ENCODE results near the gene MGAT5. TPM values are rescaled to one million over a fixed set of nuclear protein-coding genes. Genes with fewer than 3 reads are reported as not detected.

MGAT5 gene
- total RNA-seq, 4 donors from 2014 or later = 47.4 to 56.4 (median 50.3) TPM

DNA sequence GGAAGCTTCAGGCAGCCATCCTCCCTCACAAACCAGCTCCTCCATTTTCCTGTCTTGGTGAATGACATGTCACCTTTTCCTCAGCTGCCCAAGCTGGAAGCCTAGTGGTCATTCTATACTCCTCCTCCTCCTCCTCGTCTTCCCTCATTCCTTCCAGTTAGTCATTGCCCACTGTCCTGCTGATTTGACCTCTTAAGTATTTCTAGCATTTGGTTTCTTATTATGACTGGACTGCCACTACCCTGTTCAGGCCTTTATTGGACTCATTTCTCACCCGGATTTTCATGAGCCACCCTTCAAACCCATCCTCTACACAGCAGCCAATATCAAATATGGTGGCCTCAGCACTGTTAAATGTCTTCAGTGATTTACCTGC, 21.9 kb upstream of the MGAT5 start:
- H3K27ac ChIP-seq (replicated peaks in 1 of 4) = no peak overlapping the region
- intact Hi-C loops (cut with DNase I) = no loop called here
- no peak overlapping the region for H3K4me3 ChIP-seq

DNA sequence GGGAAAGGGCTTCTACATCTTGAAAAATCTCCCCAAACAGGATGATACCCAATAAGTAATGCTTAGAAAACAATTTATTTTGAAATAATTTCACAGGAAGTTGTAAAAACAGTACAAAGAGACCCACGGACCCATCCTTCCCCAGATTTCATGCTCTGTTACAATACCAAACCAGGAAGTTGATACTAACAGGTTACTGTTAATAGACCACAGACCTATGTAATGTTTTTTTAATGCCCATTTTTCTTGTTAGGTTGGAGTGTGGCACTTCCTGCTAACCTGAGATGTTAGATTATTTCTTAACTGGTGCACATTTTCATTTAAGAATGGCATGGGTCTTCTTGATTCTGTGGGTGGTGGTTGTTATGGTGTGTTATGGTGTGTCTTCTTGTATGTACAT, 21.4 kb upstream of the MGAT5 start:
- Histone ChIP-seq H3K36me3 (no peaks in the 10 kb centered on the region), H3K27ac (replicated peaks in 1 of 4) (no peak overlapping the region), H3K4me1 (peaks cover 0 to 19% (median 0%) of the 10 kb centered on the region in 4 donors), H3K27me3 (no peaks in the 10 kb centered on the region), H3K4me3 (no peak overlapping the region), H3K9me3 (peaks cover 0 to 8% (median 3%) of the 10 kb centered on the region in 4 donors)
- intact Hi-C loops (cut with DNase I) = no loop called here
- WGBS = 64% methylated on average over 1 of the region's 1 CpG
- TF ChIP-seq, protein P1, sequence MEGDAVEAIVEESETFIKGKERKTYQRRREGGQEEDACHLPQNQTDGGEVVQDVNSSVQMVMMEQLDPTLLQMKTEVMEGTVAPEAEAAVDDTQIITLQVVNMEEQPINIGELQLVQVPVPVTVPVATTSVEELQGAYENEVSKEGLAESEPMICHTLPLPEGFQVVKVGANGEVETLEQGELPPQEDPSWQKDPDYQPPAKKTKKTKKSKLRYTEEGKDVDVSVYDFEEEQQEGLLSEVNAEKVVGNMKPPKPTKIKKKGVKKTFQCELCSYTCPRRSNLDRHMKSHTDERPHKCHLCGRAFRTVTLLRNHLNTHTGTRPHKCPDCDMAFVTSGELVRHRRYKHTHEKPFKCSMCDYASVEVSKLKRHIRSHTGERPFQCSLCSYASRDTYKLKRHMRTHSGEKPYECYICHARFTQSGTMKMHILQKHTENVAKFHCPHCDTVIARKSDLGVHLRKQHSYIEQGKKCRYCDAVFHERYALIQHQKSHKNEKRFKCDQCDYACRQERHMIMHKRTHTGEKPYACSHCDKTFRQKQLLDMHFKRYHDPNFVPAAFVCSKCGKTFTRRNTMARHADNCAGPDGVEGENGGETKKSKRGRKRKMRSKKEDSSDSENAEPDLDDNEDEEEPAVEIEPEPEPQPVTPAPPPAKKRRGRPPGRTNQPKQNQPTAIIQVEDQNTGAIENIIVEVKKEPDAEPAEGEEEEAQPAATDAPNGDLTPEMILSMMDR (IDR thresholded peaks at IDR 0.05) = no peak
- no peak for TF ChIP-seq EP300 (IDR thresholded peaks at IDR 0.05)
- no peak for DNase-seq (ENCODE audit: extremely low spot score)

More for the DNA sequence above, 21.9 kb upstream of the MGAT5 start:
- peaks cover 0 to 8% (median 3%) of the 10 kb centered on the region in 4 donors for H3K9me3 ChIP-seq
- no peak for DNase-seq (ENCODE audit: extremely low spot score)
- 83% methylated on average over 2 of the region's 2 CpGs for WGBS
- H3K4me1 ChIP-seq = peaks cover 0 to 19% (median 0%) of the 10 kb centered on the region in 4 donors
- no peaks in the 10 kb centered on the region for H3K27me3 ChIP-seq
- TF ChIP-seq POLR2A (IDR thresholded peaks at IDR 0.05; ENCODE audit: low read depth) (no peak), POLR2AphosphoS5 (IDR thresholded peaks at IDR 0.05) (no peak), EP300 (IDR thresholded peaks at IDR 0.05) (no peak)
- TF ChIP-seq, protein P1 (IDR thresholded peaks at IDR 0.05) = no peak
- H3K36me3 ChIP-seq = no peaks in the 10 kb centered on the region

DNA sequence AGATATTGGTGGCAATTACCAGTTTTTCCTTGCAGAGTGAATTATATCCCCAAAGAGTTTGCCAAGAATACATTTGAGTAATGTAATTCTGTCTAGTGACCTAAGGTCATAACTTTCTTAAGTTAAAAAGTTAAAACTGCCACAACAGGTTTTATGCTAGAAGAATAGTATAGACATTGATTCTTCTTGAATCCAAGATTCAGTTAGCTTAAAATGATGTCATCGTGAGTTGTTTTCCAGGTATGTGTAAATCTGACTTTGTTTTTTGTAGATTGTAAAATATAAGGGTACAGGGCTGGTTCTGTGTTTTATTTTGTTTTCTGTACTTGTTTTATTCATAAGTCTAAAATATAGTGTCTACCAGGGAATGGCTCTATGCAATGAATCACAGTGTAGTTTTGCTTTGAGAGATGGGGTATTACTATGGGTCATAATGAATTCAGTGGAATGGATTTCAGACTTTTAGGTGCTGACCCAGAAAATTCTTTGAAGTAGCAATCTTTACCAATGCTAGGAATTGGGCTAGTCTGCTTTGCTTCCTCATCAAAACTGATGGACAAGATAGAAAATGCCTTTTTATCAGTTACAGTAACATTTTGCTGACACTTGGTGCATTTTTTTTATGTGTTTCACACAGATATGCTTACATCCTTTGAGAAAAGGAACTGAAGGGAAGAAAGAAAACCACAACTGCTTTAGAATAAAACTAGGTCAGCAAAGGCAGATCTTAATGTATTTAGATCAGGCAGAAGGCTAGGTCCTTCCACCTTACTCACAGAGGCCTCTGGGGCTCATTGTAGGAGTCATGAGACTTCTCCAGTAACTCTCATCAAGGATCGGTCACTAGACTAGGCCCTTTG, 20.8 kb upstream of the MGAT5 start:
- intact Hi-C loops (cut with DNase I) = no loop called here
- no peak for DNase-seq (ENCODE audit: extremely low spot score)
- Histone ChIP-seq H3K4me1 (peaks cover 0 to 19% (median 0%) of the 10 kb centered on the region in 4 donors), H3K27ac (replicated peaks in 1 of 4) (no peak overlapping the region), H3K36me3 (no peaks in the 10 kb centered on the region), H3K4me3 (no peak overlapping the region), H3K27me3 (no peaks in the 10 kb centered on the region), H3K9me3 (peaks cover 0 to 6% (median 3%) of the 10 kb centered on the region in 4 donors)
- TF ChIP-seq POLR2A (IDR thresholded peaks at IDR 0.05; ENCODE audit: low read depth) (no peak), EP300 (IDR thresholded peaks at IDR 0.05) (no peak), POLR2AphosphoS5 (IDR thresholded peaks at IDR 0.05) (no peak)
- TF ChIP-seq, protein P1 (IDR thresholded peaks at IDR 0.05) = no peak
- WGBS = 91% methylated on average over 2 of the region's 2 CpGs

DNA sequence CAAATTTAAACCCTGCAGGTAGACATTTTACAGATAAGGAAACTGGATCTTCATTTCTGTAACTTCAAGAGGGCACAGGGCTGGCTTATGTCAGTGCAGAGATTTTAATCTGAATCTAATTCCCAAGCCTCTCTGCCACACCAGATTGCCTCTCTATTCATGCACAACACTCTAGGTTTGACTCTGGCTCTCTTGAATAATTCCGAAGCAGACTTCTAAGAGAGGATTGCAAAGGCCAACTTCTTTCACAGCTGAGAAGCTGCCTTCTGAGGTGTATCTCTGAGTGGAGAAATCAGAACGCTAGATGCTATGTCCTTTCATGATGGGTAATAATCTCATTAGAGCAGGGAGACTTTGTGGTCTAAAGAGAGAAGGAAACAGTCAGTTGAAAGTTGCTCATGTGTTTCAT, 20.1 kb upstream of the MGAT5 start:
- no peak for DNase-seq (ENCODE audit: extremely low spot score)
- 91% methylated on average over 2 of the region's 2 CpGs for WGBS
- Histone ChIP-seq H3K4me1 (peaks cover 0 to 19% (median 0%) of the 10 kb centered on the region in 4 donors), H3K27me3 (no peaks in the 10 kb centered on the region), H3K36me3 (no peaks in the 10 kb centered on the region), H3K27ac (replicated peaks in 1 of 4) (no peak overlapping the region), H3K9me3 (no peaks in the 10 kb centered on the region), H3K4me3 (no peak overlapping the region)
- TF ChIP-seq EP300 (IDR thresholded peaks at IDR 0.05) = no peak
- intact Hi-C loops (cut with DNase I) = no loop called here

DNA sequence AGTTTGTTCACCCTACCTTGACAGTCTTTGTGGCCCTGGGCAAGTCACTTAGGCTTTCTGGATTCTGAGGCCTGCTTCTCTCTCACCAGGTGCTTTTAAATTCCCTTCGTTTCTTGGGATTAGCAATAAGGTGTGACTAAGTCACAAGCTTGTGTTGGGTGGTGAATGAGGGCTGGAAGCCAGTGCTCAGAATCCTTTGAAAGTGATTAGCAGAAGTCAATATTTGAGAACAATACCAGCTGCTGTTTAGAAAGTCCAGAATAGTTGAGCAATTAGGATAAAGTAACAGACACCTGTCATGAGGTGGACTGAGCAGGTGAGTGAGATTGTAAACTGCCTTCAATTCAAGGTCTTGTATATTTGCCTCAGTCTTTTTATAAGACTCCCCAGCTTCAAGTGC, 19.3 kb upstream of the MGAT5 start:
- peaks cover 0 to 19% (median 0%) of the 10 kb centered on the region in 4 donors for H3K4me1 ChIP-seq
- no peak overlapping the region for H3K4me3 ChIP-seq
- TF ChIP-seq POLR2A (IDR thresholded peaks at IDR 0.05; ENCODE audit: low read depth) = no peak
- TF ChIP-seq EP300 (IDR thresholded peaks at IDR 0.05) = no peak
- TF ChIP-seq POLR2AphosphoS5 (IDR thresholded peaks at IDR 0.05) = no peak
- TF ChIP-seq, protein P1 (IDR thresholded peaks at IDR 0.05) = no peak
- DNase-seq (ENCODE audit: extremely low spot score) = no peak
- intact Hi-C loops (cut with DNase I) = no loop called here
- no peaks in the 10 kb centered on the region for H3K9me3 ChIP-seq
- H3K36me3 ChIP-seq = no peaks in the 10 kb centered on the region
- 91% methylated on average over 1 of the region's 1 CpG for WGBS
- H3K27me3 ChIP-seq = no peaks in the 10 kb centered on the region
- H3K27ac ChIP-seq (replicated peaks in 1 of 4) = no peak overlapping the region
